HG02884 (cell line): ENCODE measurements around the gene NDUFA7.
"Not testable (repeated sequence)": the region's sequence is repeated elsewhere in the genome, so short reads cannot be mapped to it uniquely, and the experiment has no call there.

ENCODE experiments used
- ATAC-seq: cut with Tn5 transposase; IDR thresholded peaks from one replicate; pipeline ENCODE4 v1.9.1; 2021; ENCODE audit warnings: mild to moderate bottlenecking, moderate library complexity; ENCODE audit not compliant: unreplicated experiment

Gene NDUFA7

DNA sequence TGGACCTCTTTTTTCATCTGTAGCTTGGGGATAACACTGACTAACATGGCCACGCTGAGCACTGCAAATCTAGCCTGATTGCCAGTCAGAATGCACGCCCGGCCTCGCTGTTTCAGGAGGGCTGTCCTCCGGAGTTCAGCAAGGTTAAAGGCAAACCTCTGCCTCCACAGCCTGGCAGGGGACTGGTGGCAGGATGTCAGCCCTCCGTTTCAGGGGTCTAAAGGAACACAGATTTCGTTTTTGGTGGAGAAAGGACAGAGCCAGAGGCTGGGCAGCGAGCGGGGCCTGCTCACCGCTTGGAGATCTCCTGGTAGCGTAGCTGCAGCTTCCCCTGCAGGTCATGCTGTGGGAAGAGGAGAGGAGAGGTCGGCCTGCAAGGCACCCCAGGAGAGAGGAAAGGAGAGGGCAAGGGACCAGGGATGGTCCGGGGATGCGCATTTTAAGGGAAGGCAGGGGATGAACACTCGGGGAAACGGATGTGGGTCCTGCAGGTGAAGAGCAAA lies 560 bp downstream of the NDUFA7 start:
- peak; percentile 26 for ATAC-seq

DNA sequence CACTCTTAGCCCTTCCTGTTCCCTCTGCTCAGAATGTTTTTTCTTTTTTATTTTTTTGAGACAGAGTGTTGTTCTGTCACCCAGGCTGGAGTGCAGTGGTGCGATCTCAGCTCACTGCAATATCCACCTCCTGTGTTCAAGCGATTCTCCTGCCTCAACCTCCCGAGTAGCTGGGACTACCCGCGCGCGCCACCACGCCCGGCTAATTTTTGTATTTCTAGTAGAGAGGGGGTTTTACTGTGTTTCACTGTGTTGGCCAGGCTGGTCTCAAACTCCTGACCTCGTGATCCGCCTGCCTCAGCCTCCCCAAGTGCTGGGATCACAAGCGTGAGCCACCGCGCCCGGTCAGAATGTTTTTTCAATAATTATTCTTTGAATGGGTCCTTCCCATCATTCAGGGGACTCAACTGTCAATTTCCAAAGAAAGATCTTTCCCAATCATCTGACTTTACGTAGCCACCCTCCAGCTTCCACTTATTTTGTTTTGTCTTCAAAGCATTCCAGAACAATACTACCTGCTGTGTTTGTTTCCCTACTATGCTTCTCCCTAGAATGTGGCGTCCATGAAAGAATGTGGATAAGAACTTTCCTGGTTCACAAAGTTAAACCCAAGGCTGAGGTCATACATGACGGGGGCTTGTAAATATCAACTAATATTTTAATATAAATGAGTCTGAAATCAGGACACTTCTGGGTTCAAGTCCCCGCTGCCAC lies 1.2 kb downstream of the NDUFA7 start:
- no peak for ATAC-seq

DNA sequence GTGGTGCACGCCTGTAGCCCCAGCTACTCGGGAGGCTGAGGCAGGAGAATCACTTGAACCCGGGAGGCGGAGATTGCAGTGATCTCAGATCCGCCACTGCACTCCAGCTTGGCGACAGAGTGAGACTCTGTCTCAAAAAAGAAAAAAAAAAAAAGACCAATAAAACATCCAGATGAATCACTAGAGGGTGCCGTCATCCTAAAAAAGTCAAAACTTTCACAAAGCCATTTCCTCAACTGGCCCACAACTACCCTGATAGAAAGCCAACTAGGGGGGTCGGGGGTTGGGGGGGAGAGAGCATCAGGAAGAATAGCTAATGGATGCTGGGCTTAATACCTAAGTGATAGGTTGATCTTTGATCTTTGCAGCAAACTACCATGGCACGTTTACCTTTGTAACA lies 2.3 kb downstream of the NDUFA7 start:
- not testable (repeated sequence) for ATAC-seq

DNA sequence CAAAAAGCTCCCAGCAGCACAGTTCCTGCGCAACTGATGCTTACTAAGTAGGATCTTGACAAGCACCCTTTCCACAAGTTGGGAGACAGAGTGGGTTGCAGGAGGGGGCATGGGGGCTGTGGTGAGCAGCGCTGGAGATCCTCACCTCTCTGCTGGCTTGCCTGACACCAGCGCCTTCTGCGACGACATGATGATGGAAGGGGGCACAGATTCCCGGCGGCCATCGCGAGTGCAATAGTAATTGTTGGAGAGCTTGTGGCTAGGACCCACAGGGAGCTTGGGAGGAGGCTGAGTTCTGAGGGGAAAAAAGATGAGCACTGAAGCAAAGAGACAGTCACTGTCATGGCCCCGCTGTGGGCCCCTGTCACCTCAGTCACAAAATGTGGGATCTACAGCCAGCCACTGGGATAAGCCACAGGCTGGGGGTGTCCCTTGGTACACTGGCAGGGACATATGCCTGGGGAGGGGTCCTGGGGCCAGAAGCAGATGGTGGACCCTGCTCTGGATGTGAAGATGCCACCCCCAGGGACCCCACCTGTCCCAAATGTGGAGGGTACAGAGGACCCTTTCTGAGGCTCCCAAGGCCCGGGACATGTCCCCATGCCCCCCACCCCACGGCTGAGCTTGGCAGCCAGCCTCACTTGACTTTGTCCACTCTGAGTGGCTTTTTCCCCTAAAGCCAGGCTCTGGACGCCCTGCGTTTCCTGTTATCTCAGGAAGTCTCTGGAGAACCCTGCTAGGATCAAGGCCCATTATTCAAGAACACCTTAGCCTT lies 4.6 kb downstream of the NDUFA7 start:
- ATAC-seq = no peak

GRCh38 chr19:8314981-8315640 lies 6.1 kb downstream of the NDUFA7 start:
- not testable (repeated sequence) for ATAC-seq

DNA sequence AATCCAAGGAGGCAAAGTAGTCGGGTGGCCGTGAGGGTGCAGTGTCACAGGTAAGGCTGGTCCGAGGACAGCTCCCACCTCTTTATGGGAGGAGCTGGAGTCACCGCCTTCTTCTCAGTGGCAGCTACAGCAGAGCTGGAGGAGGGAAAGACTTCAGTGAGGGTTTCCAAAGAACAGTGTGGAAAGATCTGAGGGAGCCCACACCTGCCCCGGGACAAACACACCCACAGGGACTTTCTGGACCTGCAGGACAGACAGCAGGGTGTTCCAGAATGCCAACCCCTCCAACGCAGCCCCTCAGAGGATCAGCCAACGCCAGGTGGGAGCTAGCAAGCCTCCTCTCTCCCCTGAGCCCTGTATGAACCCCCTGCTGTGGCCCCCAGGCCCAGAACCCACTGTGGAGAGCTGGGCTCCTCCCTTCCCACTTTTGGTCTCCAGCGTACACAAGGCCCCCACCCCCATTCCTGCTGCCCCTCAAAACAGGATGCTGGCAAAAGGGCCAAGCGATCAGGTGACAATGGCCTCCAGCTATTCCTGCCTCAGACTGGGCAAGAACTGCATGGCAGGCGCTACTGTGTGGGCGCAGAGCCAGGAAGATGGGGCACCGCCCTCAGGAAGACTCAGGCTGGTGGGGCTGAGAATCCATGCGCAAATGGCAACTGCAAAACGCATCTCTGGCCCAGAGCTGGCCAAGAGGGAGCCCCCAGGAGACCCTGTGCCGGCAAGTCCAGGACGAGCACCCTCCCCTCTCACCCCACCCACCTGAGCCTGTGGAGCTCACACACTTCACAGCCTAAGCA lies 9.5 kb downstream of the NDUFA7 start:
- ATAC-seq = no peak

- ATAC-seq = no peak
Measured at GRCh38 chr19:8310342-8311055, 10.7 kb downstream of the NDUFA7 start.

DNA sequence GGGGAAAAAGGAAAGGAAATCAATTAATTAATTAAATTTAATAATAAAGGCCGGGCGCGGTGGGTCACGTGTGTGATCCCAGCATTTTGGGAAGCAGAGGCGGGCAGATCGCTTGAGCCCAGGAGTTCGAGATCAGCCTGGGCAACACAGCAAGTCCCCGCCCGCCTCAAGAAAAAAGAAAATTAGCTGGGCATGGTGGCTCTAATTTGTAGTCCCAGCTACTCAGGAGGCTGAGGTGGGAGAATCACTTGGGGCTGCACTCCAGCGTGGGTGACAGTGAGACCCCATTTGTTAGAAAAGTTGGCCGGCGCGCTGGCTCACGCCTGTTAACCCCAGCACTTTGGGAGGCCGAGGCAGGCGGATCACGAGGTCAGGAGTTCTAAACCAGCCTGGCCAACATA lies 12.3 kb downstream of the NDUFA7 start:
- no peak for ATAC-seq

DNA sequence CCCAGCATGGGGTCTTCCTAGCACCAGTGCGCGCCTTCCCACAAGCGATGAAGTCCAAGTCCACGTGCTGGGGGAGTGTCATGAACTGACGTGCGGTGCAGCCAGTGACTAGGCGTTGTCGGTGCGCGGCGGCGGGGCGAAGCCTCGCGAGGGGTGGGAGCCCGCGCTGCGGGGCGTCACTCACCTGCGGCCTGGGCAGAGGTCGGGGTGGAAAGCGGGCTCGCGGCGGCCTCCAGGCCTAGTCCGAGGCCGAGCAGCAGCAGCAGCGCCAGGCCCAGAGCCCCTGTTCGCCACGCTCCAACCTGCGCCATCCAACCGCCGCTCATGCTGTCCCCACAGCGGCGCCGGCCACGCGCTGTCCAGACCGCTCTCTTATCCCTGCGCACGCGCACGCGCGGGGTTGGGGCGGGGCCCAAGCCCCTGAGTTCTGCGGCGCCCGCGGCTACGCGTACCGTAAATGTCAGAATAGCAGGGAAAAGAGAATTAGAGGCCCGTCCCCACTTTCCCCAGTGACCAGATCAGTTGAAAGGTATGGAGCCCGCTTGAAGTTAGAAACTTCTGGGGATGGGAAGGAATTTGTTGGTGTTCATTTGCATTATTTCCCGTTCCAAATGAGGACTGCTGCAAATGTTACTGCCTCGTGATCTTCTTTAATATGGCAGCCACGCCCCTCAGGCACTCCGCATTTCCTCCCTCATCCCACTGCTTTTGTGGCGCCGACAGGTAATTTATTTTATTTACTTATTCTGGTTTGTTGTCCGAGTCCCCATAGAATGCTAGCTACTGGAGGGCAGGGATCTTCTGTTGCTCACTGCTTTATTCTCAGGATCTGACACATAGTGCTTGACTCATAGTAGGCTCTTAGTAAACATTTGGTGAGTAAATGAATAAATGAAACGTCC lies 13.0 kb downstream of the NDUFA7 start, which contains the start of gene CD320:
TSS of gene CD320 (minus strand) at position 394 of the 902 bp plus-strand sequence. CDS start at position 326, 68 bp downstream.
- ATAC-seq = peak; percentile 58

DNA sequence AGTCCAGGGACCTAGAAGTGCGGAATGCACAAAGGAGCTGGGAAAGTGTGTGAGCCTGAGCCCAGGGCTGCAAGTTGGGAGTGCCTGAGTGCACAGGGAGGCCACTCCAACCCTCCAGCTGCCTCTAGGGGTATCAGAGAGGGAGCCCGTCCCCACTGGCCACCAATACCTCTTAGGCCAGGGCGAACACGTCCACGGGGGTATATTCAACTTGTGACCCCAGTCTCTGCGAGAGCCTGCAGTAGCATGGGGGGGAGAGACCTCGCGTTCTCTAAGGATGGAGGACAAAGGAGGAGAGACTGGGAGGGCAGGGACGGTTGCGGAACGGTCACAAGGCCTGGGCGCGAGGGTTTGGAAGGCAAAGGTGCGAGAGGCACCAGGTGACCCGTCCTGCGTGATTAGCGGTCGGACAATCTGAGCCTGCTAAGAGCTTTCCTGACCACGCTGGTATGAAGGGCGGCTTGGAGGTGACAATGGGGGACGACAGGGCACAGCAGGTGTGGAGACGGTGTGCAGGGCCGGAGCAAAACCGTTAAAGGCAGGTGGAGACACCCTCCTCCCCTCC lies 13.7 kb downstream of the NDUFA7 start:
- no peak for ATAC-seq

GRCh38 chr19:8306235-8307054 lies 14.7 kb downstream of the NDUFA7 start:
- no peak for ATAC-seq

GRCh38 chr19:8305798-8306197 lies 15.4 kb downstream of the NDUFA7 start:
- no peak for ATAC-seq

GRCh38 chr19:8304841-8305621 lies 16.1 kb downstream of the NDUFA7 start:
- ATAC-seq = no peak

DNA sequence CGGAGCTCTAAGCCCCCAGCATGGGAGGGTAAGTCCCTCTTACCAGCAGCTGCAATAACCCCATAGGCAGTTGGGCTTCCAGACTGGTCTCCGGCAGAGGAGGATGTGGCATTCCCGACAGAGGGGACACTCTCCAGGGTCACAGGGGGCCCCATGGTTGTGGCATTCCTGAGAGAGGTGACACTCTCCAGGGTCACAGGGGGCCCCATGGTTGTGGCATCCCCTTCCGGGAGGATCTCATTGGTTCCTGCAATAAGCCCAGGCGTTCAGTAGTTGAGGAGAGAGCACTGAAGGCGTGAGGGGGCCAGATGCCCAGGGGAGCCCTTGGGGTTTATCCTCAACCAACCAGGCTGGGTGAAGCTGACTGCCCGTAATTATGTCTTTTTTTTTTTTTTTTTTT lies 18.4 kb downstream of the NDUFA7 start:
- no peak for ATAC-seq

DNA sequence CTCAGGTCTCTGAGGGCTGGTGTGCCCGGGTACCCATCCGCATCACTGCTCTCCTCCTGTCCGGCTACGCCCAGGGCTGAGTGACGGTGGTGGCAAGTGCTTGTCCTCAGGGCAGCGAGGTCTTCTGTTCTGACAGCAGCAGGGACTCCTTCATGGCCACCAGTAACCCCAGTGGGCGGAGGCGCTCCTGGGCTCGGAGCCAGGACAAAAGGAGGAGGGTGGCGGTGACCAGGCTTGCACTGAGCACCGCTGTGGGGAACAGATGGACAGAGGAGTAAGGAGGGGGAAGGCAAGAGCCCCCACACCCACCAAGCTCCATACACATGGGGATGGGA lies 18.9 kb downstream of the NDUFA7 start:
- ATAC-seq = no peak

DNA sequence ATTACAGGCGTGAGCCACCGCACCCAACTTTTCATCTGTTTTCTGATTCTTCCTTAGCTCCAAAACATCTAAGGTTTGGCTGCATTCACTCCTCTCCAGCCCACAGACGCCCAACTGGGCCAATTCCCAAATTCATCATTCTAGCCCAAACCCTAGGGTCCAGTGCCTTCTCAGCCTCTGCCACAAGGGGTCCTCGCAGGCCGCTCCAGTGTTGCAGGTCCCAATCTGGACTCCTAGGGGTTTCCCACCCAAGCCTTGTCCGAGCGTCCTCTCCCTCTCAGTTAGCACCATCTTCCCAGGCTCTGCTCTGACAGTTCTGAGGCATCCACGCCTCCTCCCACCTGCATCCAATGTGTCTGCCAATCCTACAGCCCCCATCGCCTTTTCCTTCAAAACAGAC lies 29.8 kb downstream of the NDUFA7 start:
- not testable (repeated sequence) for ATAC-seq

DNA sequence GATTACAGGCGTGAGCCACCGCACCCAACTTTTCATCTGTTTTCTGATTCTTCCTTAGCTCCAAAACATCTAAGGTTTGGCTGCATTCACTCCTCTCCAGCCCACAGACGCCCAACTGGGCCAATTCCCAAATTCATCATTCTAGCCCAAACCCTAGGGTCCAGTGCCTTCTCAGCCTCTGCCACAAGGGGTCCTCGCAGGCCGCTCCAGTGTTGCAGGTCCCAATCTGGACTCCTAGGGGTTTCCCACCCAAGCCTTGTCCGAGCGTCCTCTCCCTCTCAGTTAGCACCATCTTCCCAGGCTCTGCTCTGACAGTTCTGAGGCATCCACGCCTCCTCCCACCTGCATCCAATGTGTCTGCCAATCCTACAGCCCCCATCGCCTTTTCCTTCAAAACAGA lies 44.7 kb downstream of the NDUFA7 start:
- ATAC-seq = not testable (repeated sequence)
